ENCODE results near the gene IFRD1.

The IFRD1 gene

GRCh38 chr7:112484671-112485167 lies 34.5 kb downstream of the IFRD1 start:
- H3K27me3 ChIP-seq (ENCODE audit: low read length), result no peaks in the 10 kb centered on the region
- 0 out of 2 replicates have a peak, but pooled peaks cover 3% of the 10 kb centered on the region for H3F3A ChIP-seq (ENCODE audit: insufficient read depth)
- no peak overlapping the region for H3K9ac ChIP-seq (ENCODE audit: low read length)
- no peak overlapping the region for H3K27ac ChIP-seq (ENCODE audit: low read depth, low read length)
- H3K9me3 ChIP-seq (ENCODE audit: insufficient read depth, low read length), result no peaks in the 10 kb centered on the region
- no peak overlapping the region for H2AFZ ChIP-seq (ENCODE audit: low read depth, low read length, severe bottlenecking)
- H3K4me2 ChIP-seq (ENCODE audit: low read depth, low read length, poor library complexity, severe bottlenecking), result no peak overlapping the region
- no peaks in the 10 kb centered on the region for H3K9me2 ChIP-seq (replicated peaks; ENCODE audit: insufficient read depth, low read length)
- no peaks in the 10 kb centered on the region for H3K36me3 ChIP-seq (ENCODE audit: low read length)
- no peak overlapping the region for H3K4me3 ChIP-seq (ENCODE audit: insufficient read depth, low read length, poor library complexity, severe bottlenecking)
- H3K79me2 ChIP-seq (ENCODE audit: insufficient read depth, low read length), result no peaks in the 10 kb centered on the region
- no peak for TF ChIP-seq CTCF (IDR thresholded peaks at IDR 0.05; ENCODE audit: insufficient read depth, low read length, poor library complexity, severe bottlenecking)
- no peaks in the 10 kb centered on the region for H4K20me1 ChIP-seq (ENCODE audit: low read depth, low read length)

DNA sequence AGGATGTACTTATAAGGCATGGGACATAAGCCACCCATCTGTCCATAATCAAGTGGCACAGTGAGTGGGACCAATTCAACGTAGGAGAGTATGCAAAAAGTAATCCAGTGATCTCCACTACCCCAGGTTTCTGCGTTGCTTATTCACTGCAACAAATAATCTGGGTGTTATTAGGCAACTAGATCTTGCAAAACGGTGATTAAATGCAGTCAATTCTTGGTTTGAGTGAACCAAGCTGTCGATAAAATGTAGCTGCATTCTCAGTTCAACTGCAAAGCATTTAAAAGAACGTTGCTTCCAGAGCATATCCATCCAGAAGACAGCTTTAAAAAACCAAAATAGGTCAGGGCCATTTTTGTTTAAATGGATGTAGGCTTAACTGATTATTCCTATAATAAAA lies 35.5 kb downstream of the IFRD1 start:
- TF ChIP-seq EZH2phosphoT487 (conservative IDR thresholded peaks at IDR 0.05; ENCODE audit: low read length) (no peak), CTCF (IDR thresholded peaks at IDR 0.05; ENCODE audit: insufficient read depth, low read length, poor library complexity, severe bottlenecking) (no peak)

DNA sequence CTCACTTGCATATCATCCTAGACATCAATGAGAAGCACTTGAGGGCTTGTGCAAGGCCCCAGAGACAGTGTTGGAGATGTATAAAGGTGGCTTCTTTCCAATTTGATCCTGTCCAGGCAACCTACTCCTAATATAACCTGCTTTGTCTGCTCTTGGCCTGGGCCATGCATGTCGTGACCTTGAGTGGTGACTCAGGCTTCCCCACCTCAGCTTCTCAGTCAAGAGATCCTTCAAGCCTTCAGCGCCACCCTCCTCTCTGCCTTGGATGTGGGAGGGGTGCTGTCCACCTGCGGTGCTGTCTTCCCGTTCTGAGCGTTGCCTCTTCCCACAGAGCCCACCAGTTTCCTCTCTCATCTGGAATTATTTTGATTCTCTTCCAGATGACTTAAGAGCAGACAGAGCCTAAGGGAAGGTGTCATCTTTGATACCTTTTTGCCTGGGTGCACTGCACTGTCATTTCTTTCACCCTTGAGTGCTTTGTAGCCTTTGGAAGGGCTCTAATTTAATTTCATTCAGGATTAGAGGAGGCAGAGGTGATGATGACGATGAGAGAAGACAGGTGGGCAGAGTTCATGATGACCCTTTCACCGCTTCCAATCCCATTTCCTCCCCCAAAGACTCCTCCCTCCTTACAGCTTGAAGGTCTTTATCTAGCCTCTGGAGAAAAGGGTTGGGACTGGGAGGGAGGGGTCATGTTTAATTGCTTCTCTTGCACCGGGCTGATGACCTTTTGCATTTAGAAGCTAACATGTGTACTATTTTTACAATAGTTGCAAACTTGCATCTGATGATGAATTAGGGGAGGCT lies 37.4 kb downstream of the IFRD1 start:
- no peak overlapping the region for H2AFZ ChIP-seq (ENCODE audit: low read depth, low read length, severe bottlenecking)
- H3K9ac ChIP-seq (ENCODE audit: low read length), result no peak overlapping the region
- no peaks in the 10 kb centered on the region for H4K20me1 ChIP-seq (ENCODE audit: low read depth, low read length)
- H3K4me2 ChIP-seq (ENCODE audit: low read depth, low read length, poor library complexity, severe bottlenecking), result no peak overlapping the region
- H3K9me2 ChIP-seq (replicated peaks; ENCODE audit: insufficient read depth, low read length), result no peaks in the 10 kb centered on the region
- no peak for TF ChIP-seq EZH2phosphoT487 (conservative IDR thresholded peaks at IDR 0.05; ENCODE audit: low read length)
- no peak for TF ChIP-seq CTCF (IDR thresholded peaks at IDR 0.05; ENCODE audit: insufficient read depth, low read length, poor library complexity, severe bottlenecking)
- H3K79me2 ChIP-seq (ENCODE audit: insufficient read depth, low read length), result no peaks in the 10 kb centered on the region
- H3K36me3 ChIP-seq (ENCODE audit: low read length), result no peaks in the 10 kb centered on the region
- H3K27me3 ChIP-seq (ENCODE audit: low read length), result no peaks in the 10 kb centered on the region
- no peak overlapping the region for H3K27ac ChIP-seq (ENCODE audit: low read depth, low read length)
- 0 out of 2 replicates have a peak, but pooled peaks cover 1% of the 10 kb centered on the region for H3F3A ChIP-seq (ENCODE audit: insufficient read depth)
- no peaks in the 10 kb centered on the region for H3K9me3 ChIP-seq (ENCODE audit: insufficient read depth, low read length)
- H3K4me3 ChIP-seq (ENCODE audit: insufficient read depth, low read length, poor library complexity, severe bottlenecking), result no peak overlapping the region

More for the DNA sequence above, 35.5 kb downstream of the IFRD1 start:
- no peaks in the 10 kb centered on the region for H3K36me3 ChIP-seq (ENCODE audit: low read length)
- no peaks in the 10 kb centered on the region for H3K79me2 ChIP-seq (ENCODE audit: insufficient read depth, low read length)
- H2AFZ ChIP-seq (ENCODE audit: low read depth, low read length, severe bottlenecking), result no peak overlapping the region
- H3K9me3 ChIP-seq (ENCODE audit: insufficient read depth, low read length), result no peaks in the 10 kb centered on the region
- no peak overlapping the region for H3K27ac ChIP-seq (ENCODE audit: low read depth, low read length)
- no peak overlapping the region for H3K4me3 ChIP-seq (ENCODE audit: insufficient read depth, low read length, poor library complexity, severe bottlenecking)
- H4K20me1 ChIP-seq (ENCODE audit: low read depth, low read length), result no peaks in the 10 kb centered on the region
- H3K4me2 ChIP-seq (ENCODE audit: low read depth, low read length, poor library complexity, severe bottlenecking), result no peak overlapping the region
- H3K27me3 ChIP-seq (ENCODE audit: low read length), result no peaks in the 10 kb centered on the region
- H3F3A ChIP-seq (ENCODE audit: insufficient read depth), result 0 out of 2 replicates have a peak, but pooled peaks cover 3% of the 10 kb centered on the region
- H3K9me2 ChIP-seq (replicated peaks; ENCODE audit: insufficient read depth, low read length), result no peaks in the 10 kb centered on the region
- no peak overlapping the region for H3K9ac ChIP-seq (ENCODE audit: low read length)

Data from SU-DHL-6 (cell line).